SK-N-SH (cell line): ENCODE measurements around the gene IL20RB. TPM values are rescaled to one million over a fixed set of nuclear protein-coding genes. Genes with fewer than 3 reads are reported as not detected.

Source experiments
- CTCF ChIA-PET: fragments of 300-600, 350-600 bp; formaldehyde crosslinking; extraction: SDS; loops from one replicate; lab custom pipeline; 2021; lab: Yijun Ruan, JAX
- POLR2A ChIA-PET: fragments of 350-600 bp; sonication (Branson Sonifier 250); formaldehyde crosslinking; extraction: SDS; loops from one replicate; lab custom pipeline; 2020; ENCODE audit warnings: antibody characterized with exemption, inconsistent platforms; lab: Yijun Ruan, JAX
- DNase-seq: peaks from one replicate; pipeline ENCODE4 v3.0.0; 2012
- H2AFZ ChIP-seq: fragments of 200-600 bp; sonication (generic); 2 replicates; pipeline ENCODE4 v1.8.1; 2016; ENCODE audit warnings: antibody characterized with exemption, mild to moderate bottlenecking, low read depth
- H3F3A ChIP-seq: fragments of 200-600 bp; sonication (generic); replicated peaks from 2 replicates; pipeline ENCODE3; 2016; ENCODE audit warnings: antibody characterized with exemption, mild to moderate bottlenecking; ENCODE audit not compliant: insufficient read depth
- H3K27ac ChIP-seq, 2 experiments: fragments of 200-500 bp in 1 of 2; fragments of 200-600 bp in 1 of 2; sonication (Bioruptor generic) in 1 of 2; sonication (generic), shearing (Covaris generic) in 1 of 2; 2 replicates each; pipeline versions ENCODE4 v1.5.1 to v1.6.1; 2014 to 2016; ENCODE audit warnings: low read depth in 2 of 2, inconsistent platforms in 1 of 2, low read length in 1 of 2, mild to moderate bottlenecking in 1 of 2, mixed read lengths in 1 of 2
- H3K27me3 ChIP-seq: fragments of 200-600 bp; sonication (generic), shearing (Covaris generic); 2 replicates; pipeline ENCODE4 v1.6.1; 2016; ENCODE audit warnings: mixed run types; ENCODE audit not compliant: insufficient read depth
- H3K36me3 ChIP-seq, 2 experiments: fragments of 200-500 bp in 1 of 2; fragments of 200-600 bp in 1 of 2; sonication (Bioruptor generic) in 1 of 2; sonication (generic) in 1 of 2; replicated peaks in 1 of 2; 2 replicates each; pipeline versions ENCODE3 to v1.5.1; 2014 to 2016; ENCODE audit warnings: low read length in 1 of 2, mild to moderate bottlenecking in 1 of 2; ENCODE audit not compliant: insufficient read depth in 2 of 2, control insufficient read depth in 1 of 2
- H3K4me1 ChIP-seq, 2 experiments: fragments of 200-500 bp in 1 of 2; fragments of 200-600 bp in 1 of 2; sonication (Bioruptor generic) in 1 of 2; sonication (generic), shearing (Covaris generic) in 1 of 2; 2 replicates each; pipeline versions ENCODE4 v1.5.1 to v1.6.1; 2014 to 2016; ENCODE audit warnings: low read depth in 1 of 2, low read length in 1 of 2, mixed run types in 1 of 2; ENCODE audit not compliant: insufficient read depth in 2 of 2, control insufficient read depth in 1 of 2
- H3K4me2 ChIP-seq: fragments of 200-600 bp; sonication (generic), shearing (Covaris generic); 2 replicates; pipeline ENCODE4 v1.6.1; 2017; ENCODE audit warnings: mixed run types
- H3K4me3 ChIP-seq, 2 experiments: fragments of 200-500 bp in 1 of 2; fragments of 200-600 bp in 1 of 2; sonication (Bioruptor generic) in 1 of 2; sonication (generic), shearing (Covaris generic) in 1 of 2; 2 replicates each; pipeline versions ENCODE4 v1.5.1 to v1.8.1; 2014 to 2016; ENCODE audit warnings: low read depth in 2 of 2, inconsistent platforms in 1 of 2, low read length in 1 of 2, mild to moderate bottlenecking in 1 of 2, mixed read lengths in 1 of 2, moderate library complexity in 1 of 2
- H3K79me2 ChIP-seq: fragments of 200-600 bp; sonication (generic); 2 replicates; pipeline ENCODE4 v1.8.1; 2017; ENCODE audit warnings: mild to moderate bottlenecking; ENCODE audit not compliant: insufficient read depth
- H3K9ac ChIP-seq: fragments of 200-600 bp; sonication (generic); 2 replicates; pipeline ENCODE4 v1.6.1; 2017; ENCODE audit warnings: mixed run types
- H3K9me2 ChIP-seq: fragments of 200-600 bp; sonication (generic); 2 replicates; pipeline ENCODE4 v1.6.1; 2017; ENCODE audit warnings: mixed run types
- H3K9me3 ChIP-seq: fragments of 200-600 bp; sonication (generic); 2 replicates; pipeline ENCODE4 v1.6.1; 2017; ENCODE audit warnings: mixed run types, mild to moderate bottlenecking, moderate library complexity
- H4K20me1 ChIP-seq: fragments of 200-600 bp; sonication (generic); 2 replicates; pipeline ENCODE4 v1.6.1; 2017; ENCODE audit warnings: mild to moderate bottlenecking, mixed run types; ENCODE audit not compliant: insufficient read depth
- CHD2 ChIP-seq: fragments of 150-350 bp; IDR thresholded peaks from 2 replicates; pipeline ENCODE4 v1.6.1; 2018; ENCODE audit warnings: low read length; ENCODE audit not compliant: partially characterized antibody
- ELF1 ChIP-seq: IDR thresholded peaks from 2 replicates; pipeline ENCODE4 v1.4.0; 2012
- FOXJ3 ChIP-seq: sonication (generic); formaldehyde crosslinking; IDR thresholded peaks from 2 replicates; pipeline ENCODE4 v1.5.1; 2020; ENCODE audit warnings: mild to moderate bottlenecking, missing genetic modification reagents
- GABPA ChIP-seq: IDR thresholded peaks from 2 replicates; pipeline ENCODE4 v1.4.0; 2012; ENCODE audit warnings: low read depth, mild to moderate bottlenecking
- GATA2 ChIP-seq: sonication (generic); formaldehyde crosslinking; IDR thresholded peaks from 2 replicates; pipeline ENCODE4 v1.5.0; 2020; ENCODE audit warnings: mild to moderate bottlenecking, missing genetic modification reagents
- IRF3 ChIP-seq: fragments of 150-350 bp; IDR thresholded peaks from 2 replicates; pipeline ENCODE4 v1.6.1; 2016; ENCODE audit warnings: mild to moderate bottlenecking, low read depth, low read length
- MAX ChIP-seq: IDR thresholded peaks from 2 replicates; pipeline ENCODE4 v1.4.0; 2012; ENCODE audit warnings: low read depth
- NFIC ChIP-seq: IDR thresholded peaks from 2 replicates; pipeline ENCODE4 v1.4.0; 2012; ENCODE audit warnings: borderline replicate concordance
- NRF1 ChIP-seq: IDR thresholded peaks from 2 replicates; pipeline ENCODE4 v1.6.1; 2012; ENCODE audit warnings: low read depth, mild to moderate bottlenecking, low read length
- PBX3 ChIP-seq: IDR thresholded peaks from 2 replicates; pipeline ENCODE4; 2012
- POLR2AphosphoS5 ChIP-seq: IDR thresholded peaks from 2 replicates; pipeline ENCODE4 v1.6.1; 2012; ENCODE audit warnings: low read depth, low read length
- RAD21 ChIP-seq: IDR thresholded peaks from 2 replicates; pipeline ENCODE4 v1.6.1; 2012; ENCODE audit warnings: mild to moderate bottlenecking, low read length
- RCOR1 ChIP-seq: fragments of 150-350 bp; IDR thresholded peaks from 2 replicates; pipeline ENCODE4 v1.6.1; 2017; ENCODE audit warnings: antibody characterized with exemption, low read length
- REST ChIP-seq: IDR thresholded peaks from 2 replicates; pipeline ENCODE4 v1.6.1; 2012; ENCODE audit warnings: mild to moderate bottlenecking, low read depth, low read length, moderate library complexity
- RXRA ChIP-seq: IDR thresholded peaks from 2 replicates; pipeline ENCODE4 v1.4.0; 2012; ENCODE audit warnings: low read depth, mild to moderate bottlenecking, borderline replicate concordance
- SIN3A ChIP-seq: IDR thresholded peaks from 2 replicates; pipeline ENCODE4 v1.6.1; 2012; ENCODE audit warnings: low read depth, mild to moderate bottlenecking, low read length, moderate library complexity, borderline replicate concordance
- SMC3 ChIP-seq: IDR thresholded peaks from 2 replicates; pipeline ENCODE4 v1.6.1; 2012; ENCODE audit warnings: low read depth, low read length, improper control_type of control experiment
- TAF1 ChIP-seq: IDR thresholded peaks from 2 replicates; pipeline ENCODE4 v1.6.1; 2012; ENCODE audit warnings: low read depth, mild to moderate bottlenecking, low read length, moderate library complexity, borderline replicate concordance
- USF1 ChIP-seq: IDR thresholded peaks from 2 replicates; pipeline ENCODE4 v1.4.0; 2012; ENCODE audit warnings: low read depth, borderline replicate concordance
- YY1 ChIP-seq: IDR thresholded peaks from 2 replicates; pipeline ENCODE4 v1.4.0; 2012; ENCODE audit warnings: low read depth, mild to moderate bottlenecking
- WGBS: methylation state at CpG from one replicate; pipeline ENCODE4 v1.1.6; 2017; ENCODE audit warnings: low lambda C conversion rate; 5-methylcytosine and 5-hydroxymethylcytosine counted together
- polyA plus RNA-seq, 3 experiments: library from polyadenylated mRNA; depleted of rRNA; stranded (reverse); fragments of >200 nt; gene quantifications; 2 replicates each; pipeline ENCODE4 v1.2.3, GENCODE V29; 2012

Gene IL20RB
- polyA plus RNA-seq, 1 of the 3 experiments (the other 2 are of a cell fraction): 0.58 TPM

- TF ChIP-seq IRF3 (no peak), GATA2 (CRISPR knock-in tag) (no peak), NFIC (no peak), YY1 (no peak), GABPA (no peak)
- TF ChIP-seq, all 33 proteins: peak for 0
Observed at GRCh38 chr3:136920904-136921611, 36.7 kb upstream of the IL20RB start (continued).

- DNase-seq: no peak
- Histone ChIP-seq H4K20me1 (0 out of 2 replicates have a peak, but pooled peaks cover 6% of the 10 kb centered on the region), H3K27ac (no peak overlapping the region), H3K4me1 (no peaks in the 10 kb centered on the region; a peak in 1 of 4 replicates), H2AFZ (no peak overlapping the region), H3K4me2 (no peak overlapping the region), H3K9ac (no peak overlapping the region), H3K36me3 (peaks cover 13 to 15% of the 10 kb centered on the region in 2 experiments), H3K79me2 (peaks cover 55% of the 10 kb centered on the region), H3F3A (peaks cover 9% of the 10 kb centered on the region), H3K9me3 (no peaks in the 10 kb centered on the region), H3K9me2 (0 out of 2 replicates have a peak, but pooled peaks cover 2% of the 10 kb centered on the region), H3K4me3 (no peak overlapping the region), H3K27me3 (no peaks in the 10 kb centered on the region)
- POLR2A ChIA-PET: no interaction called here
- TF ChIP-seq RCOR1 (no peak), FOXJ3 (CRISPR knock-in tag) (no peak), SMC3 (no peak), RXRA (no peak), PBX3 (no peak), NFIC (no peak), REST (no peak), USF1 (no peak), TAF1 (no peak), POLR2AphosphoS5 (no peak), CHD2 (no peak), SIN3A (no peak), IRF3 (no peak), RAD21 (no peak), NRF1 (no peak), ELF1 (no peak), MAX (no peak)
- WGBS: 85% methylated on average over 7 of the region's 7 CpGs
- CTCF ChIA-PET: interaction anchor here (0.6 to 1.0 kb wide), 3 partner anchors 10 to 88 kb away, joined by 3 to 4 read pairs (median 4); no protein-coding TSS in a partner anchor
Observed at GRCh38 chr3:136925425-136926190, 32.2 kb upstream of the IL20RB start.
